GM12891 (cell line): ENCODE results near the gene SLC22A13.

ENCODE experiments used
- PAX5 ChIP-seq: IDR thresholded peaks from 2 replicates; pipeline ENCODE4 v1.6.1; 2011; ENCODE audit warnings: low read length, moderate library complexity, mild to moderate bottlenecking; ENCODE audit not compliant: insufficient read depth, severe bottlenecking
- POLR2A ChIP-seq: IDR thresholded peaks from 2 replicates; pipeline ENCODE4 v1.6.1; 2011; ENCODE audit warnings: low read depth, low read length, control low read depth
- POLR2AphosphoS5 ChIP-seq: IDR thresholded peaks from 2 replicates; pipeline ENCODE4 v1.6.1; 2011; ENCODE audit warnings: low read depth, low read length, control low read depth
- POU2F2 ChIP-seq: IDR thresholded peaks from 2 replicates; pipeline ENCODE4 v1.6.1; 2011; ENCODE audit warnings: low read depth, mild to moderate bottlenecking, control low read depth, low read length, moderate library complexity
- TAF1 ChIP-seq: IDR thresholded peaks from 2 replicates; pipeline ENCODE4 v1.6.1; 2011; ENCODE audit warnings: low read depth, low read length, control low read depth

DNA sequence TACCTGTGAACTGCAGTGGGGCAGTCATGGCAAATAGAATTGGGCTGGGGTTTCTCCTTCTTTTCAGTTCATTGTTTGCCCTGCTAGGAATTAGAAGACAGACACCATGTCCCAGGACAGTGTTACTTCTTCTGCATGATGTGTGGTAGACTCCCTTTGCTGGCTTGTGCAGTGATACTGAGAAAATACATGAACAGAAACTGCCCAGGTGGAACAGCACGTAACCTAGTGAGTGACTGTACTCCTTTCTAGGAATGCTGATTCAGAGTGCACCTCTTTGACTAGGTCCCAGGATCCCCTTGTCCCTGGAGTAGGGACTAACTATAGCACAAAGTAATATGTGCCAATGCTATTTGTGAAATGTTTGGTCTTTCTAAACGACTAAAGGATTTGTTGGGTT lies 10.7 kb upstream of the SLC22A13 start:
- no peak for TF ChIP-seq POLR2AphosphoS5
- no peak for TF ChIP-seq POLR2A
- no peak for TF ChIP-seq PAX5
- TF ChIP-seq POU2F2 = no peak
- TF ChIP-seq TAF1 = no peak
